Body of pancreas (tissue), 4 donors: Measurements from ENCODE around the gene SLC4A8.

Experiments
- CTCF ChIP-seq, 7 experiments: fragments of 450-650 bp in 4 of 7; fragments of 200-600 bp in 3 of 7; sonication (generic) in 3 of 7; IDR thresholded peaks; one replicate each; pipeline ENCODE4 v1.5.1; 2016 to 2019; ENCODE audit warnings: antibody characterized with exemption in 7 of 7
- POLR2A ChIP-seq, 3 donors: fragments of 450-650 bp; IDR thresholded peaks; one replicate each; pipeline ENCODE4 v1.6.1; 2016; ENCODE audit warnings: antibody characterized with exemption in 3 of 3, mild to moderate bottlenecking in 2 of 3

DNA sequence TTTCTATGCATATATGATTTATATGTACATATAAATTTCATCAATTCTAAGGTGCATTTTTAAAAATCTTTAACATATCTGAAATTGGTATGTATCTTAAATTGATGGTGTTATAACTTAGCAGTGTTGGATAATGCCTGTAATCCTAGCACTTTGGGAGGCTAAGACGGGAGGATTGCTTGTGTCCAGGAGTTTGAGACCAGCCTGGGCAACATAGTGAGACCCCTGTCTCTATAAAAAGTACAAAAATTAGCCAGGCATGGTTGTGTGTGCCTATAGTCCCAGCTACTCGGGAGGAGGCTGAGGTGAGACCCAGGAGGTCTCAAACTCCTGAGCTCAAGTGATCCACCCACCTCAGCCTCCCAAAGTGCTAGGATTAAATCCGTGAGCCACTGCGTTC is 27.0 kb upstream of the SLC4A8 start:
- TF ChIP-seq CTCF (IDR thresholded peaks at IDR 0.05) = no peak
- no peak for TF ChIP-seq POLR2A (IDR thresholded peaks at IDR 0.05)
